Neural cell (in vitro differentiated cells): Measurements from ENCODE around the gene OCIAD2.

ENCODE experiments used
- EP300 ChIP-seq: fragments of 450-650 bp; conservative IDR thresholded peaks from 2 replicates; pipeline ENCODE4 v1.6.1; 2014; ENCODE audit warnings: antibody characterized with exemption, mild to moderate bottlenecking, moderate library complexity; ENCODE audit not compliant: poor library complexity, severe bottlenecking
- EZH2 ChIP-seq: fragments of 200-600, 300-800 bp; shearing (Covaris generic), sonication (generic); IDR thresholded peaks from 2 replicates; pipeline ENCODE4 v1.6.1; 2014; ENCODE audit warnings: antibody characterized with exemption, low read length, borderline replicate concordance, mild to moderate bottlenecking; ENCODE audit not compliant: insufficient read depth, poor library complexity, severe bottlenecking
- POLR2AphosphoS5 ChIP-seq: IDR thresholded peaks from 2 replicates; pipeline ENCODE4 v1.6.1; 2012
- RAD21 ChIP-seq: fragments of 450-650 bp; conservative IDR thresholded peaks from 2 replicates; pipeline ENCODE4 v1.6.1; 2014; ENCODE audit warnings: antibody characterized with exemption, mild to moderate bottlenecking, moderate library complexity
- SMC3 ChIP-seq: fragments of 450-650 bp; conservative IDR thresholded peaks from 2 replicates; pipeline ENCODE4 v1.6.1; 2014; ENCODE audit warnings: antibody characterized with exemption, mild to moderate bottlenecking, moderate library complexity; ENCODE audit not compliant: poor library complexity
- TAF1 ChIP-seq: IDR thresholded peaks from 2 replicates; pipeline ENCODE4 v1.6.1; 2012; ENCODE audit warnings: low read depth
- TF ChIP-seq, protein P1 (sequence below): IDR thresholded peaks from 2 replicates; pipeline ENCODE4 v1.6.1; 2012; ENCODE audit warnings: borderline replicate concordance
- TF ChIP-seq, protein P2 (sequence below): fragments of 450-650 bp; IDR thresholded peaks from 2 replicates; pipeline ENCODE4 v1.5.1; 2014; ENCODE audit warnings: antibody characterized with exemption, mild to moderate bottlenecking, moderate library complexity; ENCODE audit not compliant: poor library complexity, severe bottlenecking

DNA sequence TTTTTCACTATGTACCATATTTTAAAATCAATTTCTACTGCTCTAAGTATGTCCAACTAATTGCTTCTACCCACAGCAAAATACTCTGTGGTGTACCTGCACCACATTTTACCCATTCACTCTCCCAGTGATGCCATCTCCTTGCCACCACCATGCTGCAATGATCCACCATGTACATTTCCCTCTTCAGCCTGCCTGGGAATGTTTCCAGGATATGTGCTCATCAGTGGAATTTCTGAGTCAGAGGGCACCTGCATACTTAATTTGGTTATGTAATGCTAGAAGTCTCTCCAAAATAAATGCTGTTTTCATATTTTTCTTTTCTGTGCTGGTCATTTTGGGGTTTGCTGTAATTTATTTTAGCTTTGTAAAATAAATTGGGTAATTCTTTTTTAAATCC, 33.2 kb upstream of the OCIAD2 start:
- TF ChIP-seq, protein P1, sequence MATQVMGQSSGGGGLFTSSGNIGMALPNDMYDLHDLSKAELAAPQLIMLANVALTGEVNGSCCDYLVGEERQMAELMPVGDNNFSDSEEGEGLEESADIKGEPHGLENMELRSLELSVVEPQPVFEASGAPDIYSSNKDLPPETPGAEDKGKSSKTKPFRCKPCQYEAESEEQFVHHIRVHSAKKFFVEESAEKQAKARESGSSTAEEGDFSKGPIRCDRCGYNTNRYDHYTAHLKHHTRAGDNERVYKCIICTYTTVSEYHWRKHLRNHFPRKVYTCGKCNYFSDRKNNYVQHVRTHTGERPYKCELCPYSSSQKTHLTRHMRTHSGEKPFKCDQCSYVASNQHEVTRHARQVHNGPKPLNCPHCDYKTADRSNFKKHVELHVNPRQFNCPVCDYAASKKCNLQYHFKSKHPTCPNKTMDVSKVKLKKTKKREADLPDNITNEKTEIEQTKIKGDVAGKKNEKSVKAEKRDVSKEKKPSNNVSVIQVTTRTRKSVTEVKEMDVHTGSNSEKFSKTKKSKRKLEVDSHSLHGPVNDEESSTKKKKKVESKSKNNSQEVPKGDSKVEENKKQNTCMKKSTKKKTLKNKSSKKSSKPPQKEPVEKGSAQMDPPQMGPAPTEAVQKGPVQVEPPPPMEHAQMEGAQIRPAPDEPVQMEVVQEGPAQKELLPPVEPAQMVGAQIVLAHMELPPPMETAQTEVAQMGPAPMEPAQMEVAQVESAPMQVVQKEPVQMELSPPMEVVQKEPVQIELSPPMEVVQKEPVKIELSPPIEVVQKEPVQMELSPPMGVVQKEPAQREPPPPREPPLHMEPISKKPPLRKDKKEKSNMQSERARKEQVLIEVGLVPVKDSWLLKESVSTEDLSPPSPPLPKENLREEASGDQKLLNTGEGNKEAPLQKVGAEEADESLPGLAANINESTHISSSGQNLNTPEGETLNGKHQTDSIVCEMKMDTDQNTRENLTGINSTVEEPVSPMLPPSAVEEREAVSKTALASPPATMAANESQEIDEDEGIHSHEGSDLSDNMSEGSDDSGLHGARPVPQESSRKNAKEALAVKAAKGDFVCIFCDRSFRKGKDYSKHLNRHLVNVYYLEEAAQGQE = no peak
- TF ChIP-seq EZH2 (no peak), TAF1 (no peak), POLR2AphosphoS5 (no peak), RAD21 (no peak), SMC3 (no peak), EP300 (no peak)
- TF ChIP-seq, protein P2, sequence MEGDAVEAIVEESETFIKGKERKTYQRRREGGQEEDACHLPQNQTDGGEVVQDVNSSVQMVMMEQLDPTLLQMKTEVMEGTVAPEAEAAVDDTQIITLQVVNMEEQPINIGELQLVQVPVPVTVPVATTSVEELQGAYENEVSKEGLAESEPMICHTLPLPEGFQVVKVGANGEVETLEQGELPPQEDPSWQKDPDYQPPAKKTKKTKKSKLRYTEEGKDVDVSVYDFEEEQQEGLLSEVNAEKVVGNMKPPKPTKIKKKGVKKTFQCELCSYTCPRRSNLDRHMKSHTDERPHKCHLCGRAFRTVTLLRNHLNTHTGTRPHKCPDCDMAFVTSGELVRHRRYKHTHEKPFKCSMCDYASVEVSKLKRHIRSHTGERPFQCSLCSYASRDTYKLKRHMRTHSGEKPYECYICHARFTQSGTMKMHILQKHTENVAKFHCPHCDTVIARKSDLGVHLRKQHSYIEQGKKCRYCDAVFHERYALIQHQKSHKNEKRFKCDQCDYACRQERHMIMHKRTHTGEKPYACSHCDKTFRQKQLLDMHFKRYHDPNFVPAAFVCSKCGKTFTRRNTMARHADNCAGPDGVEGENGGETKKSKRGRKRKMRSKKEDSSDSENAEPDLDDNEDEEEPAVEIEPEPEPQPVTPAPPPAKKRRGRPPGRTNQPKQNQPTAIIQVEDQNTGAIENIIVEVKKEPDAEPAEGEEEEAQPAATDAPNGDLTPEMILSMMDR = no peak
